GM18519 (cell line): ENCODE measurements around the gene MVD.
A peak's percentile ranks its signal among the peaks of the same experiment; 100 is the strongest.

Experiments used
- ATAC-seq: cut with Tn5 transposase; IDR thresholded peaks from one replicate; pipeline ENCODE4 v1.9.1; 2021; ENCODE audit warnings: mild to moderate bottlenecking, moderate library complexity; ENCODE audit not compliant: unreplicated experiment, low FRiP score

The MVD gene

DNA sequence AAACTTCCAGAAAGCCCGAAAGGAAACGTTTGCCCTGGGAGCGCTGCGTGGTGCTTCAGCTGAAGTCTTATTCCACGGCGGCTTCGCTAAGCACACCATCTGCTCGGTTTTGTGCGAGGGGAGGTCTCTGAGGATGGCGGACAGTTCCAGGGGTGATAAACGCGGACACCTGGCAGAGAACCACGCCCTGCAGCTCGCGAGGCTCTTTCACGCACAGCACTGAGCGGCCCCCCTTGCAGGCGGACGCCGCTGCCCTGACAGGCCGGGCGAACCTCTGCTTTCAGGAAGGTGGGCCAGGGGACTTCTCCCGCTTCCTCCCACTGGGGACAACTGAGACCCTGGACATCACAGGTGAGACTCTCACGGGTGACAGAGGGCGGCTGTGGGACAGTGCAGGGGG, 3.7 kb downstream of the MVD start:
- no peak for ATAC-seq

- ATAC-seq: no peak
These were observed 4.2 kb downstream of the MVD start for GRCh38 chr16:88658714-88659113.

DNA sequence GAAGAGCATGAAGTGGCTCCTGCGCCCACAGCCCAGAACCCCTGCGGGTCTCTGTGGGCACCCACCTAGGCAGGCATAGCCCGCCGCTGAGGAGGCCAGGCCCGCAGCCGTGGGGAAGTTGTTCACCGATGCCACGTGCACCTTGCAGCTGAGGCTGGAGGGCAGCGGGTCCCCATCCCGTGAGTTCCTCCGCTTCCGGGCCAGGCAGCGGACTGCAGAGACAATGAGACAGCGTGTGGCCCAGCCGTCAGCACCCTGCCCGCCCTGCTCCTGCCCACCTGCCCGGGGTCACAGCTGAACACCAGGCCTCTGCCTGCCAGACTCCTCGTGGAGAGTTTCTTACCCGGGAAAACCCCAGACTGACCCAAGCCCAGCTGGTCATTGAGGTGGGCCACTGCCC, 5.5 kb downstream of the MVD start:
- ATAC-seq: no peak

DNA sequence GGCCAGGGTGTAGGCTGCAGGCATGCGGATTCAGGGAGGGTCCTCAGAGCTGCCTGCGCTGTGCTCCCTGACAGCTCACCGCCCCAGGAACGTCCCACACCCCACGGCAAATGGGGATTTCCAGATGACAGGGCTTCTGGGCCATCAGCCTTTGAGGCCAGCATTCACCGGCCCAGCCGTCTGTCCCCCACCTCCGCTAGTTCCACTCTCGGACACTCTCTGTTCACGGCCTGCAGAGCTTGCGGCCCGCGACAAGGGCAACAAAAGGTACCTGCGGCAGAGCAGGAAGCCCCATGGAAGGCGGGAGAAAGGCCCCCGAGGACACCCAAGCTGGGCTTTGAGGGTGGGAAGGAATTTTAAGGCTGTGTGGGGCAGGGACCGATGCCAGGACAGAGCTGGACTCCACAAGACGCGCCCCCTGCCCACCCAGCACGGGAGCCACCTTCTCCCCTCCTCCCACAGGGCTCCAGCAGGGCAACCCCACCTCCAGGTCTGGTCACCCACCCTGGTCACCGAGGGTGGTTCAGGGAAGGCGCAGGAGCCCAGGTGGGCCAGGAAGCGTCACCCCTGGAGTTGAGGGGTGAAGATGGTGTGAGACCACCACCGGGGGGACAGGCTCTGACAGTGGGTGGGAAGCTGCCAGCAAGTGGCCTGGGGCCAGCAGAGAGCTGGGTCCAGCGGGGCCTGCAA, 6.5 kb downstream of the MVD start:
- ATAC-seq: no peak

DNA sequence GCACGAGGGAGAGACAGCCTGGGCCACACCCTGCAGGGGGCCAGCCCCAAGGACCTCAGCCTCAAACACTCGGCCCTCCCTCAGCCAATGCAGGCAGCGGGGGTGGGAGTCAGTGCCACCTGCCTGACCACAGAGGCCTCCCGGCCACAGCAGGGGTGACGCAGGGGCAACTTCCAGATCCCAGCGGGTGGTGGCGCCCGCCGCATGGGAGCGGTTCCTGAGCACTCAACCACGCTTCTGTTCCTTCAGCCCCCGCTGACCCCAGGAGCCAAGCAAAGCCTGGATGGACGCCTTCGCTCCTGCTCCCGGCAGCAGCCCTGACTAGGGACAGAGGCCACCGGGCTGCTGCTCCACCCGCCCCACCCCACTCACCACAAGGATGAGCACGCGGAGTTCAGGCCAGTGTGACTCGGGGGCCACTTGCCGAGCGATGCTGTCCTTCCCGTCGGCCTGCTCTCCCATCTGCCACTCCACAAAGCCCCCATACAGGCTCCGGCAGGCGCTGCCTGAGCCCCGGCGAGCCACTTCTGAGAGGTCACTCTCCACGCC, 7.1 kb downstream of the MVD start:
- no peak for ATAC-seq

DNA sequence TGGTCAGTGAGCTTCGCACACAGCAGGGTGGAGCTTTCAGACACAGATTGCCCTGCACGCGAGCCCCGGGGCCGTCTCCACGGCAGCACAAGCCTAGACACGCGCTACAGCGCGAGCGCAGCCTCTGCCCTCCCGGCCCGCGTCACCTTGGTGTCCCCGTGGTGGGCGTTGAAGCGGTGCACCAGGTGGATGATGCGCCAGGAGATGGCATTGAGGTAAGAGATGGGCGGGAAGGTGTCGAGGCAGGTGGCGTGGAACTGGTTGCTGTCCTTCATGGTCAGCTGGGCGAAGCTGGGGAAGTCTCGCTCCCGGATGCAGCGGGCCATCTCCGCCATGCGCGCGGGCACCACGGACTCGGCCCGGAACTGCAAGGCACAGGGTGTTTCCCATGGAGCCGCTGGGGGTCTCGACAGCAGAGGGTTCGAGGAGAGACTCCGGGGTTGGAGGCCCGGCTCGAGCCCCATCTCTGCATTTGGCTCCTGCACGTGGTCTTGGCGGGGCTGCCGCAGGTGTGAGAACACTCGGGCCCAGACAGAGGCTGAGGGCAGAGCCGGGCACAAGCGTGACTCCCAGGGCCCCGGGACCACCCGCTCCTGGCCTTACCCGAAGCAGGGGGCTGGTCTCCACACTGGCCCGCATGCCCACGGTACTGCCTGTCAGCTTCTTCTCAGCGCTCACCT, 7.7 kb downstream of the MVD start:
- ATAC-seq: no peak

- ATAC-seq: no peak
These were observed 8.4 kb downstream of the MVD start for GRCh38 chr16:88654363-88655052.

DNA sequence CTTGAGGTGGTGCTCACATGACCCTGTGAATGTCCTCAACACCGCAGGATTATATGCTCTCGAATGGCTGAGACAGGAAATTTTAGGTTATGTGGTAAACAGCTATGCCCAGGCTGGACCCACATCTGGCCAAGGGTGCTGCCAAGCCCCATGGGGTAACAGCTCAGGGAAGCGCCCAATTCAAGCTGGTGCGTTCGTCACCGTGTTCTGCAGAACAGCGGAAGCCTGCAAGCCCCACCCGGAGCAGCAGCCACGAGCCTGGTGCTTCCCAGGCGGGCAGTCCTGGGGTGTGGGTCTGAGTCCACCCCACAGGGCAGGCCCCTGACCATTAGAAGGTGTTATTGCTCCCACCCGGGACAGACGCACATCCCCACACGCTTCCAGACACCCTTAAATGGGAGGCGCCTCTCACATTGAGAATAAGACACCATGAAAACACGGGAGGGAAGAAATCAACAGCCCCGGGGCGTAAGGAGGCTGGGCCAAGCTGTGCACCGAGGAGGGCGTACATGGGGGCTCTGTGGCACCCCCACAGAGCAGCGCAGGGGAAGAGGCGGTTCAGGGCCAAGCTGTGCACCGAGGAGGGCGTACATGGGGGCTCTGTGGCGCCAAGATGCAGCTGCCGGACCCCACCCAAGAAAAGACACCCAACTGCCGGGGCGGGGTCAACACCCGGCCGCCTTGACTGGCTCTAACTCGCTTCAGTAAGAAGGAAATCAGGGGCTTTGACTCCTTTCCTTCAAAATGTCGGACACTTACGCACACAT, 9.1 kb downstream of the MVD start:
- no peak for ATAC-seq

GRCh38 chr16:88653101-88653500, 9.8 kb downstream of the MVD start:
- no peak for ATAC-seq

- ATAC-seq: no peak
These were observed 10.2 kb downstream of the MVD start for GRCh38 chr16:88652762-88653063.

DNA sequence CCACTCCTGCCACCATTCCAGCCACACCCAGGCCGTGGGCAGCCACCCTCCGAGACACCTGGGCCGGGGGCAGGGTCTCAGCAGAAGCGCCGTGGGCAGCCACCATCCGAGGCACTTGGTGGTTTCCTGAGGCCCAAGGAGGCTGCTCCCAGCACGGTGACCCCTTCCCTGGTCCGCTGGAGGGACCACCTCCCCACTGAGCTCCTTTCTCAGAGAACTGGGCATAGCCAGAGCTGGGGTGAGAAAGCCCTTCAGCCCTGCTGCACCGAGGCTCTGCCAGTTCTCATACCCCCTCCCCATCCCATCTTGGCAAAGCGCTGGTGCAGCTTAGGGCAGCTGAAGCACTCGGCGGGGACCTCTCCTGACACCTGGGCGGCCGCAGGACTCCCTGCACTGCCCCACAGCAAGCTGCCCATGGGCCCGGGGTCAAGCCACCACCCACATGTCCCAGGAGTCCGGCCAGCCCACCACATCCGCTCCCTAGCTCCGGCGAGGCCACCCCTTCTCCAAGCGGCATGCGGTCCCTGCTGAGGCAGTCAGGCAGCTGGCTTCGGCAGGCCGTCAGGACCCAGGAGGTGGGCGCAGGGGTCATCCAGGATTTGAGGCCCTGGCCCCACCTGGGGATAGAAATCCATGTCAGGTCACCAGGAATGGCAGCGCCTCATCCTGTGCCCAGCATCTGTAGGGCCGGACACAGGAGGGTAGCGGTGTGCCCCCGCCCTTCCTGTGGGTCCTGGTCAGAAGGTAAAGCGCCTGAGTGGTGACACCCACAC, 10.7 kb downstream of the MVD start:
- no peak for ATAC-seq

DNA sequence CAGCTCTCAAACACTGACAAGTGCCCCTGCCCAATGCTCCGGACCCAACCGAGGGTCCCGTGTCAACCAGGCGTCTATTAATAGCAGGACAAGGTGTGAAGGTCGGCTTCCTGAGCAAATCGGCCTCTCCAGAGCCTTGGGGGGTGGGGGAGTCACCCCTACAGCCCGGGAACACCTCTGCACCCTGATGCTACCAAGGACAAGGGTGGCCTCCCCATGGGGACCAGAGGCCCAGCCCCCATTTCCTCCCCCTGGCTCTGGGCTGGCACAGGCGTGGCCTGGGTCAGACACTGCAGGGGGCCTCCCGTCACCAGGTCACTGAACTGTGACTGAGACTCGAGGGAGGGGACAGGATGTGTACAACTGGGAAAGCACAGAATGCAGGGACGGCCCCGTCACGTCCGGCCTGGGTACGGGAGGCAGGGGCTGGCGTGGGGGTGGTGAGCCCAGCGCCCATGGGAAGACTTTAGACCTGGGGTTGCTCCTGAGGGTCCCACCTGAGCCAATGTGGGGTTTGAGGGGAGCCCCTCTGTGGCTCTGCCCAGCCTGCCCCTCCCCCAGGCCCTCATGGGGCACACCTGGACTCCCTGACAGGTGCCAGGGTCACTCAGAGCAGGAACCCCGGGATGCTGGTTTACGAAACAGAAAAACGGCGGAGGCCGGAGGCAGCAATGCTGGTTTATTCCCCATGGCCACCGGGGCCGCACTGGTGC, 11.5 kb downstream of the MVD start:
- ATAC-seq: peak; percentile 43

GRCh38 chr16:88650749-88651275, 12.1 kb downstream of the MVD start, which contains the start of gene CYBA:
CYBA (minus strand) TSS chr16:88651053; CDS start chr16:88651013, 40 bp downstream.
- peak; percentile 32 for ATAC-seq

DNA sequence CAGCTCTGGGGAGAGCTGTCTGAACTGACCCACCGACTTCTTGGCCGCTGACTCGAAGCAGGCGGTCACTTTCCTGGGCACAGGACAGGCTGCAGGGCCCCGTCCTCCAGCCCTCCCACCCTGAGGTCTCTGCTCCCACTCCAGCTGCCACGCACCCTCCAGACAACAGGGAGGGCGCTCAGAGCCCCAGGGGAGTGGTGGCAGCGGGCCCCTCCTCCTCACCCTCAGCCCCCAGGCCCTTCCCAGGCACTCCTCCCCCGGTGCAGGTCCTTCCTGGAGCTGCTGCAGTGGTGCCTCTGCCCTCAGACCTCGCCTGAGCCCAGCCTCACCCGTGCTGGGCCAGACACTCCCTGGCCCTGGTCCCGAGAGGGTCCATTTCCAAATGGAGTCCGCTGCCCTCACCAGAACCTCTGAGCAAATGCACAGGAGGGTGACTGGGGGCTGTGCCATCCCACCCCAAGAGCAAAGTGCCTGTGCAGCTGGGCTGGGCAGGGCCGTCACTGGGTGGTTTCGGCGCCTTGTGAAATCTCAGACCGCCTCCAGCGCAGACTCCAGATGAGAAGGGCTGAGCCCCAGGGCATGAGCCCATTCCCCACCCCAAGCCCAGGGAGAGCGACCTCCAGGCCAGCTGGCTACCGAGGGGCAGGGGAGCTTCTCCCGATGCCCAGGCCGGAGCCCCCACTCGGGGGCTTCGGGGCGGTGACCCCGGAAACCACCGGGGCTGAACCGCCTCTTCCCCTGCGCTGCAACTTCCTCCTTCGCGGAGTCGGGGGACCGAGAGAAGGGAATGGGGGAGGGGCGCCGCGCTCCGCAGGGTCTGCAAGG, 12.8 kb downstream of the MVD start:
- no peak for ATAC-seq

- ATAC-seq: no peak
These were observed 13.5 kb downstream of the MVD start for GRCh38 chr16:88649195-88649923.

GRCh38 chr16:88647178-88648070, 15.5 kb downstream of the MVD start:
- ATAC-seq: no peak
